Neural progenitor cell (in vitro differentiated cells): ENCODE data around the gene CTDSPL2. TPM values are rescaled to one million over a fixed set of nuclear protein-coding genes. Genes with fewer than 3 reads are reported as not detected.

Source experiments
- DNase-seq: peaks from one replicate; pipeline ENCODE4 v3.0.0-alpha.2; 2016; ENCODE audit warnings: low spot score
- H2AFZ ChIP-seq: fragments of 200-600 bp; sonication (generic); replicated peaks from 2 replicates; pipeline ENCODE4 v1.6.1; 2016; ENCODE audit warnings: antibody characterized with exemption
- H3F3A ChIP-seq: fragments of 200-600 bp; sonication (generic); 2 replicates; pipeline ENCODE4 v1.6.1; 2016; ENCODE audit warnings: antibody characterized with exemption, low read depth
- H3K27ac ChIP-seq: fragments of 200-600 bp; sonication (generic); 2 replicates; pipeline ENCODE4 v1.5.1; 2016; ENCODE audit warnings: mild to moderate bottlenecking
- H3K27me3 ChIP-seq: fragments of 200-600 bp; sonication (generic); 2 replicates; pipeline ENCODE4 v1.6.1; 2016; ENCODE audit warnings: mild to moderate bottlenecking, moderate library complexity
- H3K36me3 ChIP-seq: fragments of 200-600 bp; sonication (generic); 2 replicates; pipeline ENCODE4 v1.5.1; 2016
- H3K4me1 ChIP-seq: fragments of 200-600 bp; sonication (generic); 2 replicates; pipeline ENCODE4 v1.6.1; 2016; ENCODE audit warnings: mixed run types
- H3K4me2 ChIP-seq: fragments of 200-600 bp; sonication (generic); 2 replicates; pipeline ENCODE4 v1.6.1; 2016
- H3K4me3 ChIP-seq: fragments of 200-600 bp; sonication (generic); 2 replicates; pipeline ENCODE4 v1.5.1; 2016
- H3K79me2 ChIP-seq: fragments of 200-600 bp; sonication (generic); 2 replicates; pipeline ENCODE4 v1.6.1; 2016; ENCODE audit warnings: low read depth
- H3K9ac ChIP-seq: fragments of 200-600 bp; sonication (generic); 2 replicates; pipeline ENCODE4 v1.6.1; 2016
- H3K9me3 ChIP-seq: fragments of 200-600 bp; sonication (generic); 2 replicates; pipeline ENCODE4 v1.5.1; 2016; ENCODE audit warnings: low read depth
- H4K20me1 ChIP-seq: fragments of 200-600 bp; sonication (generic); 2 replicates; pipeline ENCODE4 v1.6.1; 2016; ENCODE audit warnings: low read depth
- H3K27ac Mint-ChIP-seq: 3 replicates; pipeline ENCODE4 v1.8.0; 2021; ENCODE audit warnings: mixed read lengths
- H3K27me3 Mint-ChIP-seq: 2 replicates; pipeline ENCODE4 v1.8.0; 2022; ENCODE audit warnings: low read depth, mild to moderate bottlenecking, inconsistent platforms, moderate library complexity, mixed read lengths; ENCODE audit not compliant: insufficient read depth
- H3K36me3 Mint-ChIP-seq: 3 replicates; pipeline ENCODE4 v1.8.0; 2021; ENCODE audit warnings: mixed read lengths
- H3K4me1 Mint-ChIP-seq: 3 replicates; pipeline ENCODE4 v1.8.0; 2021; ENCODE audit warnings: mixed read lengths
- H3K4me3 Mint-ChIP-seq: 3 replicates; pipeline ENCODE4 v1.8.0; 2021; ENCODE audit warnings: mild to moderate bottlenecking, moderate library complexity, mixed read lengths
- H3K9me3 Mint-ChIP-seq: 3 replicates; pipeline ENCODE4 v1.8.0; 2020; ENCODE audit warnings: mixed read lengths
- EZH2 ChIP-seq: fragments of 200-600 bp; sonication (generic); IDR thresholded peaks from 2 replicates; pipeline ENCODE4 v1.6.1; 2017; ENCODE audit warnings: antibody characterized with exemption, mild to moderate bottlenecking, moderate library complexity
- EZH2phosphoT487 ChIP-seq: fragments of 200-600 bp; sonication (generic); IDR thresholded peaks from 2 replicates; pipeline ENCODE4 v1.6.1; 2017; ENCODE audit warnings: antibody characterized with exemption
- total RNA-seq: library from RNA; depleted of rRNA; stranded (reverse); fragments of >200 nt; gene quantifications from 2 replicates; pipeline ENCODE4 v1.2.3, GENCODE V29; 2015; ENCODE audit warnings: low replicate concordance
- TF ChIP-seq, protein P1 (sequence below): fragments of 200-600 bp; sonication (generic); IDR thresholded peaks from 2 replicates; pipeline ENCODE4 v1.5.1; 2017; ENCODE audit warnings: antibody characterized with exemption, mild to moderate bottlenecking

The CTDSPL2 gene
- total RNA-seq, 1 donor from 2014 or later, result 207 TPM

DNA sequence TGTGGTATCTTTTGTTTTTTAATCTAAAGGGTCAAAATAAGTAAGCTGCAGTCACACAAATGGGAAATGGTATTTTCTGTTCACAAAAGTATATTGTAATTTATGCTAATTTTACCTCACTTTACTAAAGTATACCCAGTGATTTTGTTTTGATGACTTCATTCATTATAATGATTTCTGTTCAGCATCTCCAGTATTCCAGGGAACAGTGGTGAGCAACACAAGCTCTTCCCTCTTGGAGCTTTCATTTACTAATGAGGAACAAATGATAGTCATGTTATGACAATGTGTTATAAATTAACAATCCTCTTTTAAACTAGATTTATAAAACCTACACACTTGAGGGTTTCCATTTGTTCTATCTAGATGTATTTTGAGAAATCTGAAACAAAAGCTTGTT is 89.0 kb downstream of the CTDSPL2 start:
- H3K4me3 ChIP-seq, result no peak overlapping the region
- H3K4me1 ChIP-seq, result peaks cover 4% of the 10 kb centered on the region
- Mint-ChIP-seq H3K36me3 (peaks cover 11% of the 10 kb centered on the region), H3K4me3 (no peak overlapping the region), H3K27ac (no peak overlapping the region), H3K4me1 (no peaks in the 10 kb centered on the region), H3K9me3 (no peaks in the 10 kb centered on the region), H3K27me3 (peaks cover 2% of the 10 kb centered on the region)
- H3K36me3 ChIP-seq, result peaks cover 20% of the 10 kb centered on the region
- H3F3A ChIP-seq, result peaks cover 9% of the 10 kb centered on the region
- H4K20me1 ChIP-seq, result no peaks in the 10 kb centered on the region
- H3K27me3 ChIP-seq, result no peaks in the 10 kb centered on the region
- H3K27ac ChIP-seq, result no peak overlapping the region
- H3K4me2 ChIP-seq, result no peak overlapping the region
- no peak for DNase-seq
- no peak overlapping the region for H3K9ac ChIP-seq
- H3K79me2 ChIP-seq, result peaks cover 7% of the 10 kb centered on the region
- H3K9me3 ChIP-seq, result no peaks in the 10 kb centered on the region
- H2AFZ ChIP-seq, result no peak overlapping the region
- TF ChIP-seq EZH2 (no peak), EZH2phosphoT487 (no peak)
- TF ChIP-seq, protein P1, sequence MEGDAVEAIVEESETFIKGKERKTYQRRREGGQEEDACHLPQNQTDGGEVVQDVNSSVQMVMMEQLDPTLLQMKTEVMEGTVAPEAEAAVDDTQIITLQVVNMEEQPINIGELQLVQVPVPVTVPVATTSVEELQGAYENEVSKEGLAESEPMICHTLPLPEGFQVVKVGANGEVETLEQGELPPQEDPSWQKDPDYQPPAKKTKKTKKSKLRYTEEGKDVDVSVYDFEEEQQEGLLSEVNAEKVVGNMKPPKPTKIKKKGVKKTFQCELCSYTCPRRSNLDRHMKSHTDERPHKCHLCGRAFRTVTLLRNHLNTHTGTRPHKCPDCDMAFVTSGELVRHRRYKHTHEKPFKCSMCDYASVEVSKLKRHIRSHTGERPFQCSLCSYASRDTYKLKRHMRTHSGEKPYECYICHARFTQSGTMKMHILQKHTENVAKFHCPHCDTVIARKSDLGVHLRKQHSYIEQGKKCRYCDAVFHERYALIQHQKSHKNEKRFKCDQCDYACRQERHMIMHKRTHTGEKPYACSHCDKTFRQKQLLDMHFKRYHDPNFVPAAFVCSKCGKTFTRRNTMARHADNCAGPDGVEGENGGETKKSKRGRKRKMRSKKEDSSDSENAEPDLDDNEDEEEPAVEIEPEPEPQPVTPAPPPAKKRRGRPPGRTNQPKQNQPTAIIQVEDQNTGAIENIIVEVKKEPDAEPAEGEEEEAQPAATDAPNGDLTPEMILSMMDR, result no peak

DNA sequence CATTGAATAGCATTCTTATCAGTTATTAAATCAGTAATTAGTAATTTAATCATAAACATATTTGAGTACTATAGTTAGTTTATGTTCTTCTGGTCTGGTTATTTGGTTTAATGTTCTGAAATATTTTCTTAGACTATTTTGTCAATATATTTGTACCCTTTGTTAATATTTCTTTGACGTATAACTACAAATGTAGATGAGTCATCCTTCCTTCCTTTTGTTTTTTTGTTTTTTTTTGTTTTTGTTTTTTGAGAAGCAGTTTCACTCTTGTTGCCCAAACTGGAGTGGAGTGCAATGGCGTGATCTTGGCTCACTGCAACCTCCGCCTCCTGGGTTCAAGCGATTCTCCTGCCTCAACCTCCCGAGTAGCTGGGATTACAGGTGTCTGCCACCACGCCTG is 92.1 kb downstream of the CTDSPL2 start:
- no peak overlapping the region for H3K4me3 Mint-ChIP-seq
- no peaks in the 10 kb centered on the region for H3K4me1 ChIP-seq
- H3K36me3 ChIP-seq, result peaks cover 20% of the 10 kb centered on the region
- peaks cover 9% of the 10 kb centered on the region for H3F3A ChIP-seq
- H3K36me3 Mint-ChIP-seq, result peaks cover 11% of the 10 kb centered on the region
- no peak overlapping the region for H2AFZ ChIP-seq
- H3K27ac ChIP-seq, result no peak overlapping the region
- H3K27ac Mint-ChIP-seq, result no peak overlapping the region
- no peak overlapping the region for H3K9ac ChIP-seq
- no peaks in the 10 kb centered on the region for H3K9me3 ChIP-seq
- no peaks in the 10 kb centered on the region for H3K27me3 Mint-ChIP-seq
- H3K27me3 ChIP-seq, result no peaks in the 10 kb centered on the region
- no peak overlapping the region for H3K4me2 ChIP-seq
- no peaks in the 10 kb centered on the region for H3K79me2 ChIP-seq
- H4K20me1 ChIP-seq, result no peaks in the 10 kb centered on the region
- H3K4me3 ChIP-seq, result no peak overlapping the region
- no peaks in the 10 kb centered on the region for H3K9me3 Mint-ChIP-seq
- no peaks in the 10 kb centered on the region for H3K4me1 Mint-ChIP-seq
- DNase-seq, result no peak
- TF ChIP-seq EZH2phosphoT487 (no peak), EZH2 (no peak)
- TF ChIP-seq, protein P1, result no peak

DNA sequence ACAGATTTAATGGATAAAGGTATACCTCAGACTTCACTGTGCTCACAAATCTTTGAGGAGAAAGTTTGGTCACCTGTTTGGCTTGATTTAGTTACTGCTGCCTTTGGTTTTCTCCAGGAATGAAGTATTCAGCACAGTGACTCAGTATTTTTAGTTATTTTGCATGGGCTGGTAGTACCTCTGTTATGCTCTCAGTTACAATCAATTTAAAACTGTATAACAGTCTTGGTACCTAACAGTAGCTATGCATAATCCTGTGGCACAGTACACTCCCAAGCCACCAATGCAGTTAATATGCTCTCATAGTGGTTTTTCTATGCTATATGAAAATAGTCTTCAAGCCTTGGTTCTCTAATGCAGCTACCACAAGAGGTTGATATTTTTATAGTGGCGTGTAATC is 97.6 kb downstream of the CTDSPL2 start:
- Mint-ChIP-seq H3K9me3 (no peaks in the 10 kb centered on the region), H3K4me3 (no peak overlapping the region), H3K27ac (no peak overlapping the region), H3K27me3 (peaks cover 1% of the 10 kb centered on the region), H3K36me3 (peaks cover 4% of the 10 kb centered on the region), H3K4me1 (no peaks in the 10 kb centered on the region)
- Histone ChIP-seq H2AFZ (no peak overlapping the region), H3K4me3 (no peak overlapping the region), H3K36me3 (peaks cover 20% of the 10 kb centered on the region), H3K79me2 (no peaks in the 10 kb centered on the region), H3K4me1 (no peaks in the 10 kb centered on the region), H3F3A (peaks cover 48% of the 10 kb centered on the region), H3K9ac (peak overlapping the region; percentile 21), H3K27me3 (no peaks in the 10 kb centered on the region), H3K4me2 (no peak overlapping the region), H4K20me1 (peaks cover 7% of the 10 kb centered on the region), H3K27ac (no peak overlapping the region), H3K9me3 (no peaks in the 10 kb centered on the region)
- TF ChIP-seq EZH2 (no peak), EZH2phosphoT487 (no peak)
- TF ChIP-seq, protein P1, result no peak
- no peak for DNase-seq
